Urinary bladder (tissue), 4 donors: ENCODE data around the gene MYLK4. TPM values are rescaled to one million over a fixed set of nuclear protein-coding genes. Genes with fewer than 3 reads are reported as not detected.

Experiments
- DNase-seq: peaks from one replicate; pipeline ENCODE4 v3.0.0-alpha.2; 2015; ENCODE audit errors: extremely low spot score
- H3K27ac ChIP-seq: one replicate; pipeline ENCODE4 v1.5.1; 2013; ENCODE audit warnings: low read depth, mild to moderate bottlenecking, moderate library complexity
- H3K36me3 ChIP-seq: one replicate; pipeline ENCODE4 v1.6.1; 2013; ENCODE audit warnings: mild to moderate bottlenecking, moderate library complexity; ENCODE audit not compliant: insufficient read depth
- H3K4me1 ChIP-seq: one replicate; pipeline ENCODE4 v1.6.1; 2013; ENCODE audit warnings: mild to moderate bottlenecking, moderate library complexity; ENCODE audit not compliant: insufficient read depth
- H3K4me3 ChIP-seq: one replicate; pipeline ENCODE4 v1.5.1; 2013; ENCODE audit warnings: low read depth, low read length
- WGBS: extraction: QIAGEN DNeasy Blood & Tissue Kit; methylation state at CpG from one replicate; pipeline ENCODE4 v1.1.7; 2013; 5-methylcytosine and 5-hydroxymethylcytosine counted together
- polyA plus RNA-seq: library from polyadenylated mRNA; stranded (reverse); fragments of 200-250 nt; gene quantifications from one replicate; pipeline ENCODE4 v1.2.3, GENCODE V29; 2013
- total RNA-seq: library from RNA; depleted of rRNA; stranded (reverse); fragments of >200 nt; gene quantifications from one replicate; pipeline ENCODE4 v1.2.3, GENCODE V29; 2014
- donor health status: healthy with polysubstance abuse.
- donor health status: healthy.

Gene MYLK4
- total and polyA plus RNA-seq, 2 donors, result 0.42 to 4.0 TPM

DNA sequence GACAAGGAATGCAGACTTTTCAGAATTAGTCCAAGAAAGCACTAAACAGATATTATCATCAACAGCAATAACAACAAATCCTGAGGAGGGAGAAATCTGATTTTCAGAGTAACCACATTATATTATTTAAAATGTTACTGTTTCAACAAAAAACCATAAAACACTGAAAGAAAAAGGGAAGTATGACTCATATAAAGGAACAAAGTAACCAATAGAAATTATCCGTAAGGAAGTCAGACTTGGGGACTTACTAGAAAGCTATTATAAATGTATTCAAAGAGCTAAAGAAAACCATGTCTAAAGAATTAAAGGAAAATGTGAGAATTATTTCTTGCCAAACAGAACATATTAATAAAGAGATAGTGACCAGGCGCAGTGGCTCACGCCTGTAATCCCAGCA, 98.1 kb downstream of the MYLK4 start:
- no peak overlapping the region for H3K27ac ChIP-seq
- WGBS, result 95% methylated on average over 3 of the region's 3 CpGs
- H3K4me1 ChIP-seq, result no peaks in the 10 kb centered on the region
- no peak overlapping the region for H3K4me3 ChIP-seq
- H3K36me3 ChIP-seq, result no peaks in the 10 kb centered on the region
- DNase-seq, result no peak

DNA sequence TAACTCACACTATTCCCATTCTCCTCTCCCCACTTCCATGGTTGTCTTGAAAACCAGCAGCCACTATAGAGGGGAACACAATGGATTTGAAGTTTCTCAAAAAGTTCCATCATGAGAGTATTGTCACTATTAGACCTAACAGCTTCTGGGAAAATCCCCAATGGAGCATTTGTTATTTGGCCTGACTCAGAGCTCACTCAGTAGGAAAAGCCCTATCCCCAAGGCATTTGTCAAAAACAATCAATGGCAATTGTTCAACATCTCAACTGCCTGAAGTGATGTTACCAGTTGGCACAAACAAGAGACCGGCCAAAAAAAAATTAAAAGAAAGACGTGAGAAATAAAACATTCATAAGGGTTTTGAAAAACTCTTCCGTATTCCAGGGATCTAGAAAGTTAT, 98.8 kb downstream of the MYLK4 start:
- no peaks in the 10 kb centered on the region for H3K36me3 ChIP-seq
- H3K4me1 ChIP-seq, result no peaks in the 10 kb centered on the region
- no peak for DNase-seq
- H3K4me3 ChIP-seq, result no peak overlapping the region
- 90% methylated on average over 3 of the region's 3 CpGs for WGBS
- no peak overlapping the region for H3K27ac ChIP-seq

GRCh38 chr6:2651536-2651935, 99.2 kb downstream of the MYLK4 start:
- 83% methylated on average over 1 of the region's 1 CpG for WGBS
- Histone ChIP-seq H3K4me1 (no peaks in the 10 kb centered on the region), H3K36me3 (no peaks in the 10 kb centered on the region), H3K4me3 (no peak overlapping the region), H3K27ac (no peak overlapping the region)
- no peak for DNase-seq

DNA sequence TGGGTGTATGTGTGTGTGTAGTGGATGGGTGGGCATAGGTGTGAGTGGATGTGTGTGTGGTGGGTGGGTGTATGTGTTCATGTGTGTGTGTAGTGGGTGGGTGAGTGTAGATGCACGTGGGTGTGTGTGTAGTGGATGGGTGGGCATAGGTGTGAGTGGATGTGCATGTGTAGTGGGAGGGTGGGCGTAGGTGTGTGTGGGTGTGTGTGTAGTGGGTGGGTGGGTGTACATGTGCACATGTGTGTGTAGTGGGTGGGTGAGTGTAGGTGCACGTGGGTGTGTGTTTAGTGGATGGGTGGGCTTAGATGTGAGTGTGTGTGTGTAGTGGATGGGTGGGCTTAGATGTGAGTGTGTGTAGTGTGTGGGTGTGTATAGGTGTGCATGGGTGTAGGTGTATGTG, 104.4 kb downstream of the MYLK4 start:
- no peak for DNase-seq
- H3K36me3 ChIP-seq, result no peaks in the 10 kb centered on the region
- 86% methylated on average over 3 of the region's 3 CpGs for WGBS
- no peaks in the 10 kb centered on the region for H3K4me1 ChIP-seq
- H3K27ac ChIP-seq, result no peak overlapping the region
- H3K4me3 ChIP-seq, result no peak overlapping the region

- WGBS, result 90% methylated on average over 5 of the region's 5 CpGs
- no peaks in the 10 kb centered on the region for H3K4me1 ChIP-seq
Measured at GRCh38 chr6:2643935-2644539, 106.7 kb downstream of the MYLK4 start.

GRCh38 chr6:2643130-2643529, 107.6 kb downstream of the MYLK4 start:
- H3K4me3 ChIP-seq, result no peak overlapping the region
- H3K27ac ChIP-seq, result no peak overlapping the region
- no peak for DNase-seq
- WGBS, result 69% methylated on average over 2 of the region's 2 CpGs
- no peaks in the 10 kb centered on the region for H3K36me3 ChIP-seq
- no peaks in the 10 kb centered on the region for H3K4me1 ChIP-seq

More at GRCh38 chr6:2643935-2644539, 106.7 kb downstream of the MYLK4 start:
- Histone ChIP-seq H3K27ac (no peak overlapping the region), H3K4me3 (no peak overlapping the region), H3K36me3 (no peaks in the 10 kb centered on the region)
- DNase-seq, result no peak

GRCh38 chr6:2641044-2641725, 109.5 kb downstream of the MYLK4 start:
- 87% methylated on average over 14 of the region's 14 CpGs for WGBS

GRCh38 chr6:2640551-2640950, 110.2 kb downstream of the MYLK4 start:
- H3K27ac ChIP-seq, result no peak overlapping the region
- WGBS, result 67% methylated on average over 4 of the region's 4 CpGs

More at GRCh38 chr6:2641044-2641725, 109.5 kb downstream of the MYLK4 start:
- H3K4me3 ChIP-seq, result no peak overlapping the region
- H3K36me3 ChIP-seq, result no peaks in the 10 kb centered on the region
- H3K4me1 ChIP-seq, result no peaks in the 10 kb centered on the region
- no peak for DNase-seq
- no peak overlapping the region for H3K27ac ChIP-seq

GRCh38 chr6:2639896-2640295, 110.8 kb downstream of the MYLK4 start:
- H3K36me3 ChIP-seq, result no peaks in the 10 kb centered on the region
- H3K4me1 ChIP-seq, result no peaks in the 10 kb centered on the region
- no peak overlapping the region for H3K27ac ChIP-seq
- no peak for DNase-seq
- H3K4me3 ChIP-seq, result no peak overlapping the region
- WGBS, result 45% methylated on average over 8 of the region's 8 CpGs

More at GRCh38 chr6:2640551-2640950, 110.2 kb downstream of the MYLK4 start:
- DNase-seq, result no peak
- no peaks in the 10 kb centered on the region for H3K4me1 ChIP-seq
- H3K36me3 ChIP-seq, result no peaks in the 10 kb centered on the region
- no peak overlapping the region for H3K4me3 ChIP-seq

- DNase-seq, result no peak
- Histone ChIP-seq H3K27ac (no peak overlapping the region), H3K4me1 (no peaks in the 10 kb centered on the region), H3K36me3 (no peaks in the 10 kb centered on the region), H3K4me3 (no peak overlapping the region)
- 94% methylated on average over 13 of the region's 13 CpGs for WGBS
Measured at GRCh38 chr6:2639167-2639566, 111.6 kb downstream of the MYLK4 start.

DNA sequence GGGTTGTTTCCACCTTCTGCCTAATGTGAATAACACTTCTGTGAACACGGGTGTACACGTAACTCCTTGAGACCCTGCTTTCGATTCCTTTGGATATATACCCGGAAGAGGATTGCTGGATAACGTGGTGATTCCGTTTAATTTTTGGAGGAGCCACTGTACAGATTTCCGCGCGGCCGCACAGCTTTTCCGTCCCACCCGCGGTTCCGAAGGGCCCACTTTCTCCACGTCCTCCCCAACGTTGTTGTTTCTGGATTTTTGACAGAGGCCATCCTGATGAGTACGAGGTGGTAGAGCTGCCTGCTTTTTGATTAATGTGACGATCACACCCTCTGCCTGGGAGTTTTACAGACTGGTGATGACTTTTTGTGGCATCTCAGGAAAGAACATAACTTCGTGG, 114.0 kb downstream of the MYLK4 start:
- no peaks in the 10 kb centered on the region for H3K4me1 ChIP-seq
- no peak overlapping the region for H3K27ac ChIP-seq
- H3K36me3 ChIP-seq, result no peaks in the 10 kb centered on the region
- no peak for DNase-seq
- no peak overlapping the region for H3K4me3 ChIP-seq
- 96% methylated on average over 19 of the region's 19 CpGs for WGBS

GRCh38 chr6:2635911-2636310, 114.8 kb downstream of the MYLK4 start:
- no peak for DNase-seq
- 97% methylated on average over 12 of the region's 12 CpGs for WGBS

DNA sequence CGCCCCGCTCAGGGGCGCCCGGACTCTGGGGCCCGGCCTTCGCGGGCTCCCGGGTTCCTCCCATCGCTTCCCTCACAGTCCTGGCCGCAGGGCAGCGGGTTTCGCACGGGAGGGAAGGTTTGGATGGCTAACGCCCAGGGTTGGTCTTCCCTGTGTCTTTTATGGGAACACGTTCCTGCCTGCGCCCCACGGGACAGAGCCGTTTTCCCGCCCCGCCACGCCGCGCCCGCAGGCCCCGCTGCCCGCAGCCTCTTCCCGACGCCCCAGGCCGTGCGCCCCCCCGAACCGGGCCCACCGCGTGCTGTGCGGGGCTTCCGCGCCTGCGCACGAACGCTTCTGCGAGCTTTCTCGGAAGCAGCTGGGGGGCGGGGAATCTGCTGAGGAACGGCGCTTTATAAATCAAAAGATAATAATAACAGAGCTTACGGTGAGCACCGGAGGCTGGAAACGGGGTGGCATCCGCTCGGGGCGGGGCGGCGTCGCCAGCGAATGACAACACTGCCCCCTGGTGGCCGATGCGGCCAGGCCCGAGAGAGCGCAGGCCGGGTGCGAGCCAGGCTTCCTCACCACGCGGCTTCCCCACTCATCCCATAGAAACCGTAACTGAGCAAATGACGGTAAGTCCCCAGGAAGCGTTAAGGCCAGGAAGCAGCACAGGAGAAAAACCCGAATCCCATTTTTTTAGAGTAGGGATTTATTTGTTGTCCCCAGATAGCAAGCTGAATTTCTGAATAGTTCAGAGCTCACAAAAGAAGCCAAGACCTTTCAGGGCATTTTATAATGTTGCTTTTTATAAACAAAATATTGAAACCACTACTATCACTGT, 116.4 kb downstream of the MYLK4 start:
- H3K4me1 ChIP-seq, result no peaks in the 10 kb centered on the region
- H3K36me3 ChIP-seq, result no peaks in the 10 kb centered on the region
- DNase-seq, result peak; percentile 58
- H3K27ac ChIP-seq, result no peak overlapping the region
- 1% methylated on average over 67 of the region's 67 CpGs for WGBS
- peak overlapping the region; percentile 46 for H3K4me3 ChIP-seq

More at GRCh38 chr6:2635911-2636310, 114.8 kb downstream of the MYLK4 start:
- Histone ChIP-seq H3K36me3 (no peaks in the 10 kb centered on the region), H3K27ac (no peak overlapping the region), H3K4me1 (no peaks in the 10 kb centered on the region), H3K4me3 (no peak overlapping the region)

DNA sequence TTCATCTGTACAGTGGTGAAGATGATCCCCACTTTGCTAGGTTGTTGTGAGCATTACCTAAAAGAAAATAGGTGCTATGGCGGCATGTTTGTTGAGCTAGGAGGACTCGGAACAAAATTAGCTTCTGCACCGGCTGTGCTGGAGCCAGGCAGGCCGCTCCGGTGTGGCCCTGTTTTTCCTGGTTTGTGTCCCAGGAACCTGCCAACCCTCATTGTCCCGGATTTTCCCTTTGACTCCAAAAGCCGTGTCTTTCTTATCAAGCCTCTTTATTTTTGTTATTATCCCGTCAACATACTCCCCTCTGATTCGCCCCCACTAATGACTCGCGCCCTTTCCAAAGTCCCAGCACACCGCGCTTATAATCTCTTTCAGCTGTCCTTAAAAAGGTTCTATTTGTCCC, 117.0 kb downstream of the MYLK4 start:
- no peak for DNase-seq
- no peaks in the 10 kb centered on the region for H3K36me3 ChIP-seq
- no peak overlapping the region for H3K27ac ChIP-seq
- WGBS, result 72% methylated on average over 13 of the region's 13 CpGs
- peak overlapping the region; percentile 46 for H3K4me3 ChIP-seq
- H3K4me1 ChIP-seq, result no peaks in the 10 kb centered on the region
